SU-DHL-6 (cell line): ENCODE measurements around the gene EVL.

ENCODE experiments used
- H2AFZ ChIP-seq: fragments of 200-600 bp; sonication (generic); 2 replicates; pipeline ENCODE4 v1.6.1; 2014; ENCODE audit warnings: low read depth, mild to moderate bottlenecking, moderate library complexity, mixed read lengths, antibody characterized with exemption, low read length; ENCODE audit not compliant: severe bottlenecking
- H3F3A ChIP-seq: fragments of 200-600 bp; shearing (Covaris generic); 2 replicates; pipeline ENCODE4 v1.6.0; 2016; ENCODE audit warnings: antibody characterized with exemption, mild to moderate bottlenecking; ENCODE audit not compliant: insufficient read depth
- H3K27ac ChIP-seq: fragments of 200-600 bp; sonication (generic); 2 replicates; pipeline ENCODE4 v1.5.1; 2016; ENCODE audit warnings: low read depth, mild to moderate bottlenecking, low read length, moderate library complexity, mixed read lengths
- H3K27me3 ChIP-seq: fragments of 200-600 bp; sonication (generic), shearing (Covaris generic); 2 replicates; pipeline ENCODE4 v1.6.0; 2014; ENCODE audit warnings: mild to moderate bottlenecking, low read length
- H3K36me3 ChIP-seq: fragments of 200-600 bp; sonication (generic); 2 replicates; pipeline ENCODE4 v1.6.1; 2014; ENCODE audit warnings: mild to moderate bottlenecking, low read length, mixed read lengths
- H3K4me2 ChIP-seq: fragments of 300-600, 200-600 bp; shearing (Covaris generic), sonication (generic); 2 replicates; pipeline ENCODE4 v1.6.0; 2014; ENCODE audit warnings: low read length, low read depth, mild to moderate bottlenecking; ENCODE audit not compliant: poor library complexity, severe bottlenecking
- H3K4me3 ChIP-seq: fragments of 200-600 bp; sonication (generic); 2 replicates; pipeline ENCODE4 v1.5.1; 2014; ENCODE audit warnings: antibody characterized with exemption, low read length, mild to moderate bottlenecking, mixed read lengths; ENCODE audit not compliant: insufficient read depth, poor library complexity, severe bottlenecking
- H3K79me2 ChIP-seq: fragments of 200-600 bp; sonication (generic); 2 replicates; pipeline ENCODE4 v1.6.1; 2014; ENCODE audit warnings: mild to moderate bottlenecking, low read length, moderate library complexity; ENCODE audit not compliant: insufficient read depth
- H3K9ac ChIP-seq: fragments of 200-600 bp; sonication (generic); 2 replicates; pipeline ENCODE4 v1.7.0; 2014; ENCODE audit warnings: mild to moderate bottlenecking, low read length
- H3K9me2 ChIP-seq: fragments of 200-600 bp; sonication (generic); replicated peaks from 2 replicates; pipeline ENCODE4 v1.6.1; 2014; ENCODE audit warnings: low read length; ENCODE audit not compliant: insufficient read depth
- H3K9me3 ChIP-seq: fragments of 200-600 bp; sonication (generic); 2 replicates; pipeline ENCODE4 v1.6.1; 2014; ENCODE audit warnings: low read length, mixed read lengths; ENCODE audit not compliant: insufficient read depth
- H4K20me1 ChIP-seq: fragments of 200-600 bp; sonication (generic); 2 replicates; pipeline ENCODE4 v1.6.1; 2014; ENCODE audit warnings: low read depth, mild to moderate bottlenecking, antibody characterized with exemption, low read length, moderate library complexity, mixed read lengths
- CTCF ChIP-seq: fragments of 200-600 bp; sonication (generic); IDR thresholded peaks from one replicate; pipeline ENCODE4 v1.5.1; 2017; ENCODE audit warnings: antibody characterized with exemption, mild to moderate bottlenecking, low read length, moderate library complexity; ENCODE audit not compliant: insufficient read depth, poor library complexity, severe bottlenecking
- EZH2phosphoT487 ChIP-seq: fragments of 200-600 bp; sonication (generic), shearing (Covaris generic); conservative IDR thresholded peaks from 2 replicates; pipeline ENCODE4 v1.6.1; 2018; ENCODE audit warnings: mild to moderate bottlenecking, antibody characterized with exemption, low read length, moderate library complexity, mixed read lengths

Gene EVL

GRCh38 chr14:100123618-100124017 lies 58.4 kb downstream of the EVL start:
- H3K27me3 ChIP-seq = no peaks in the 10 kb centered on the region
- H3K4me3 ChIP-seq = no peak overlapping the region
- H3K79me2 ChIP-seq = no peaks in the 10 kb centered on the region
- H3K9ac ChIP-seq = no peak overlapping the region
- H3K27ac ChIP-seq = no peak overlapping the region
- H2AFZ ChIP-seq = no peak overlapping the region
- no peaks in the 10 kb centered on the region for H3K36me3 ChIP-seq
- H3K4me2 ChIP-seq = no peak overlapping the region
- H3K9me2 ChIP-seq = no peaks in the 10 kb centered on the region
- H4K20me1 ChIP-seq = no peaks in the 10 kb centered on the region
- no peaks in the 10 kb centered on the region for H3K9me3 ChIP-seq
- H3F3A ChIP-seq = no peaks in the 10 kb centered on the region
- TF ChIP-seq EZH2phosphoT487 = no peak
- TF ChIP-seq CTCF = no peak

GRCh38 chr14:100124551-100125088 lies 59.4 kb downstream of the EVL start:
- H3K36me3 ChIP-seq = no peaks in the 10 kb centered on the region
- H4K20me1 ChIP-seq = no peaks in the 10 kb centered on the region
- no peak for TF ChIP-seq CTCF
- TF ChIP-seq EZH2phosphoT487 = no peak

GRCh38 chr14:100126401-100126800 lies 61.2 kb downstream of the EVL start:
- Histone ChIP-seq H3K27me3 (no peaks in the 10 kb centered on the region), H4K20me1 (no peaks in the 10 kb centered on the region), H3K27ac (no peak overlapping the region), H3K9me2 (no peaks in the 10 kb centered on the region), H3K9ac (no peak overlapping the region), H3K4me2 (no peak overlapping the region), H3K4me3 (no peak overlapping the region), H3F3A (no peaks in the 10 kb centered on the region), H3K36me3 (no peaks in the 10 kb centered on the region), H3K9me3 (no peaks in the 10 kb centered on the region), H3K79me2 (no peaks in the 10 kb centered on the region), H2AFZ (no peak overlapping the region)
- TF ChIP-seq CTCF (no peak), EZH2phosphoT487 (no peak)

More at GRCh38 chr14:100124551-100125088, 59.4 kb downstream of the EVL start:
- no peaks in the 10 kb centered on the region for H3K27me3 ChIP-seq
- H3F3A ChIP-seq = no peaks in the 10 kb centered on the region
- no peak overlapping the region for H2AFZ ChIP-seq
- no peak overlapping the region for H3K27ac ChIP-seq
- no peaks in the 10 kb centered on the region for H3K9me3 ChIP-seq
- H3K9me2 ChIP-seq = no peaks in the 10 kb centered on the region
- no peak overlapping the region for H3K9ac ChIP-seq
- no peak overlapping the region for H3K4me3 ChIP-seq
- H3K4me2 ChIP-seq = no peak overlapping the region
- no peaks in the 10 kb centered on the region for H3K79me2 ChIP-seq
